GM23338 (cell line): Measurements from ENCODE around the gene SLC25A12.

Experiments
- CREB1 ChIP-seq: fragments of 250-450 bp; sonication (Bioruptor Pico); IDR thresholded peaks from 2 replicates; pipeline ENCODE4 v1.5.0; 2020; ENCODE audit warnings: low read depth, mild to moderate bottlenecking, moderate library complexity
- CTCF ChIP-seq, 2 experiments: fragments of 200-600 bp in 1 of 2; sonication (generic) in 1 of 2; conservative IDR thresholded peaks; 2 replicates each; pipeline versions ENCODE4 v1.5.1 to v1.6.1; 2016 to 2017; ENCODE audit warnings: antibody characterized with exemption in 2 of 2, low read depth in 2 of 2, mild to moderate bottlenecking in 2 of 2, moderate library complexity in 1 of 2
- EZH2 ChIP-seq: fragments of 200-600 bp; sonication (generic); IDR thresholded peaks from one replicate; pipeline ENCODE4 v1.8.0; 2017; ENCODE audit warnings: antibody characterized with exemption, mild to moderate bottlenecking, low read depth; ENCODE audit not compliant: unreplicated experiment
- JUNB ChIP-seq: IDR thresholded peaks from one replicate; pipeline ENCODE4 v1.6.1; 2016; ENCODE audit warnings: antibody characterized with exemption; ENCODE audit not compliant: unreplicated experiment
- POLR2AphosphoS5 ChIP-seq: IDR thresholded peaks from 2 replicates; pipeline ENCODE4 v1.6.1; 2016; ENCODE audit warnings: antibody characterized with exemption, low read depth

- TF ChIP-seq CTCF (conservative IDR thresholded peaks at IDR 0.05; ENCODE audit: low read depth in 2 of 2) (no peak), EZH2 (no peak), POLR2AphosphoS5 (no peak), JUNB (no peak), CREB1 (CRISPR knock-in tag) (no peak)
Measured at GRCh38 chr2:171813729-171814128, 80.3 kb downstream of the SLC25A12 start.
